OCI-LY7 (cell line): ENCODE results near the gene HNRNPH2. TPM values are rescaled to one million over a fixed set of nuclear protein-coding genes. Genes with fewer than 3 reads are reported as not detected.

ENCODE experiments used
- BruUV-seq: library from RNA; stranded (reverse); fragments of 400-500 nt; replicated peaks from 2 replicates; lab custom pipeline; 2021; lab: Mats Ljungman, UMichigan
- CTCF ChIA-PET: fragments of 300-600 bp; sonication (Branson Sonifier 250); formaldehyde crosslinking; loops from one replicate; lab custom pipeline; 2022; ENCODE audit warnings: antibody characterized with exemption; ENCODE audit not compliant: unreplicated experiment; lab: Charles Lee
- POLR2A ChIA-PET: fragments of 300-600 bp; sonication (Branson Sonifier 250); formaldehyde crosslinking; loops from one replicate; lab custom pipeline; 2022; ENCODE audit warnings: antibody characterized with exemption; lab: Charles Lee
- DNase-seq: peaks from one replicate; pipeline ENCODE4 v3.0.0-alpha.2; 2015; ENCODE audit warnings: low spot score
- H2AFZ ChIP-seq: fragments of 200-600 bp; sonication (generic), shearing (Covaris generic); 2 replicates; pipeline ENCODE4 v1.6.1; 2014; ENCODE audit warnings: mild to moderate bottlenecking, antibody characterized with exemption, low read length, moderate library complexity
- H3K27ac ChIP-seq: fragments of 200-600 bp; sonication (generic); 2 replicates; pipeline ENCODE4 v1.5.1; 2014; ENCODE audit warnings: mixed run types, low read depth, mild to moderate bottlenecking, moderate library complexity, low read length, inconsistent platforms; ENCODE audit not compliant: poor library complexity, severe bottlenecking
- H3K36me3 ChIP-seq: fragments of 200-600 bp; sonication (generic); 2 replicates; pipeline ENCODE4 v1.6.1; 2014; ENCODE audit warnings: mild to moderate bottlenecking, antibody characterized with exemption, low read length, moderate library complexity, mixed read lengths; ENCODE audit not compliant: insufficient read depth
- H3K4me1 ChIP-seq: fragments of 200-600 bp; sonication (generic); 2 replicates; pipeline ENCODE4 v1.5.1; 2014; ENCODE audit warnings: mild to moderate bottlenecking, low read length; ENCODE audit not compliant: insufficient read depth, poor library complexity, severe bottlenecking
- H3K4me2 ChIP-seq: fragments of 200-600 bp; sonication (generic); 2 replicates; pipeline ENCODE4 v1.6.1; 2014; ENCODE audit warnings: mild to moderate bottlenecking, low read length
- H3K4me3 ChIP-seq: fragments of 200-600 bp; sonication (generic); 2 replicates; pipeline ENCODE4 v1.5.1; 2014; ENCODE audit warnings: mild to moderate bottlenecking, low read depth, low read length; ENCODE audit not compliant: poor library complexity, severe bottlenecking
- H3K79me2 ChIP-seq: fragments of 200-600 bp; sonication (generic); 2 replicates; pipeline ENCODE4 v1.6.1; 2016; ENCODE audit warnings: low read depth, mild to moderate bottlenecking, low read length, moderate library complexity, mixed read lengths; ENCODE audit not compliant: insufficient read depth
- H3K9me2 ChIP-seq: fragments of 200-600 bp; sonication (generic); 2 replicates; pipeline ENCODE4 v1.6.1; 2016; ENCODE audit warnings: mild to moderate bottlenecking, low read length, mixed read lengths; ENCODE audit not compliant: insufficient read depth
- H3K9me3 ChIP-seq: fragments of 200-600 bp; sonication (generic); 2 replicates; pipeline ENCODE4 v1.6.1; 2014; ENCODE audit warnings: mild to moderate bottlenecking, mixed run types, low read length, mixed read lengths
- H4K20me1 ChIP-seq: fragments of 200-600 bp; sonication (generic); 2 replicates; pipeline ENCODE4 v1.6.1; 2014; ENCODE audit warnings: mild to moderate bottlenecking, antibody characterized with exemption, low read length, moderate library complexity, mixed read lengths; ENCODE audit not compliant: insufficient read depth
- CTCF ChIP-seq: fragments of 200-600 bp; sonication (generic); conservative IDR thresholded peaks from 2 replicates; pipeline ENCODE4 v1.5.1; 2014; ENCODE audit warnings: mild to moderate bottlenecking, antibody characterized with exemption, low read length, moderate library complexity, mixed read lengths
- EZH2phosphoT487 ChIP-seq: fragments of 200-600 bp; sonication (generic); IDR thresholded peaks from 2 replicates; pipeline ENCODE4 v1.6.1; 2018; ENCODE audit warnings: low read depth, borderline replicate concordance, mild to moderate bottlenecking, mixed run types, antibody characterized with exemption, low read length, moderate library complexity, mixed read lengths
- intact Hi-C: fragments of 100-400 bp; cut with micrococcal nuclease; formaldehyde crosslinking; loops from one replicate; pipeline ENCODE4 v1.10.0; 2022; ENCODE audit not compliant: unreplicated experiment
- total RNA-seq, 2 experiments: library from RNA; depleted of rRNA in 1 of 2; stranded (reverse); fragments of >200 nt in 1 of 2; shearing (Covaris generic) in 1 of 2; gene quantifications; 2 replicates each; pipeline ENCODE4 v1.2.3, GENCODE V29; 2014 to 2022

The HNRNPH2 gene
- total RNA-seq, 2 experiments from 2014 or later, result 23.5 to 38.1 TPM

GRCh38 chrX:101409043-101409442, 1.0 kb downstream of the HNRNPH2 start:
- Histone ChIP-seq H3K4me3 (peak overlapping the region; percentile 83), H2AFZ (no peak overlapping the region), H3K36me3 (peaks cover 46% of the 10 kb centered on the region), H4K20me1 (no peaks in the 10 kb centered on the region), H3K9me3 (no peaks in the 10 kb centered on the region), H3K4me1 (peaks cover 5% of the 10 kb centered on the region), H3K4me2 (peak overlapping the region; percentile 90), H3K27ac (peak overlapping the region; percentile 85), H3K79me2 (peaks cover 81% of the 10 kb centered on the region), H3K9me2 (no peaks in the 10 kb centered on the region)
- BruUV-seq, result no TSS peak
- CTCF ChIA-PET, result no interaction called here
- TF ChIP-seq CTCF (no peak), EZH2phosphoT487 (no peak)
- DNase-seq, result no peak
- intact Hi-C loops, result loop anchor here (5.0 kb wide), 1 partner anchor 62 kb away; the partner anchor contains the start of gene TIMM8A
- POLR2A ChIA-PET, result no interaction called here

- Histone ChIP-seq H3K79me2 (peaks cover 72% of the 10 kb centered on the region), H2AFZ (no peak overlapping the region), H3K36me3 (peaks cover 32% of the 10 kb centered on the region), H4K20me1 (no peaks in the 10 kb centered on the region), H3K4me3 (no peak overlapping the region), H3K4me1 (peaks cover 16% of the 10 kb centered on the region), H3K4me2 (peak overlapping the region; percentile 90), H3K9me3 (no peaks in the 10 kb centered on the region), H3K27ac (no peak overlapping the region), H3K9me2 (no peaks in the 10 kb centered on the region)
- intact Hi-C loops, result no loop called here
- ChIA-PET CTCF (no interaction called here), POLR2A (no interaction called here)
- no TSS peak for BruUV-seq
- no peak for TF ChIP-seq CTCF
- TF ChIP-seq EZH2phosphoT487, result no peak
- DNase-seq, result no peak
Measured at GRCh38 chrX:101410461-101410860, 2.4 kb downstream of the HNRNPH2 start.

GRCh38 chrX:101411984-101412383, 4.0 kb downstream of the HNRNPH2 start:
- ChIA-PET POLR2A (no interaction called here), CTCF (interaction anchor here (0.5 kb wide), 1 partner anchor 526 kb away, joined by 3 read pairs; no protein-coding TSS in a partner anchor)
- BruUV-seq, result no TSS peak
- intact Hi-C loops, result no loop called here
- Histone ChIP-seq H3K4me1 (peaks cover 18% of the 10 kb centered on the region), H4K20me1 (no peaks in the 10 kb centered on the region), H3K27ac (no peak overlapping the region), H3K9me3 (no peaks in the 10 kb centered on the region), H3K4me2 (no peak overlapping the region), H3K36me3 (peaks cover 31% of the 10 kb centered on the region), H3K4me3 (no peak overlapping the region), H3K9me2 (no peaks in the 10 kb centered on the region), H2AFZ (no peak overlapping the region), H3K79me2 (peaks cover 58% of the 10 kb centered on the region)
- TF ChIP-seq EZH2phosphoT487, result no peak
- no peak for TF ChIP-seq CTCF
- no peak for DNase-seq
